GM19099 (cell line): ENCODE data around the gene ARRB1.

Experiments
- POLR2A ChIP-seq: IDR thresholded peaks from 3 replicates; pipeline ENCODE4 v1.6.1; 2011; ENCODE audit warnings: low read depth; ENCODE audit not compliant: insufficient read length; ENCODE audit errors: extremely low read depth

The ARRB1 gene

GRCh38 chr11:75262961-75263852, 88.3 kb downstream of the ARRB1 start:
- no peak for TF ChIP-seq POLR2A

GRCh38 chr11:75262436-75262835, 89.0 kb downstream of the ARRB1 start:
- no peak for TF ChIP-seq POLR2A

GRCh38 chr11:75261902-75262361, 89.5 kb downstream of the ARRB1 start:
- TF ChIP-seq POLR2A: no peak

DNA sequence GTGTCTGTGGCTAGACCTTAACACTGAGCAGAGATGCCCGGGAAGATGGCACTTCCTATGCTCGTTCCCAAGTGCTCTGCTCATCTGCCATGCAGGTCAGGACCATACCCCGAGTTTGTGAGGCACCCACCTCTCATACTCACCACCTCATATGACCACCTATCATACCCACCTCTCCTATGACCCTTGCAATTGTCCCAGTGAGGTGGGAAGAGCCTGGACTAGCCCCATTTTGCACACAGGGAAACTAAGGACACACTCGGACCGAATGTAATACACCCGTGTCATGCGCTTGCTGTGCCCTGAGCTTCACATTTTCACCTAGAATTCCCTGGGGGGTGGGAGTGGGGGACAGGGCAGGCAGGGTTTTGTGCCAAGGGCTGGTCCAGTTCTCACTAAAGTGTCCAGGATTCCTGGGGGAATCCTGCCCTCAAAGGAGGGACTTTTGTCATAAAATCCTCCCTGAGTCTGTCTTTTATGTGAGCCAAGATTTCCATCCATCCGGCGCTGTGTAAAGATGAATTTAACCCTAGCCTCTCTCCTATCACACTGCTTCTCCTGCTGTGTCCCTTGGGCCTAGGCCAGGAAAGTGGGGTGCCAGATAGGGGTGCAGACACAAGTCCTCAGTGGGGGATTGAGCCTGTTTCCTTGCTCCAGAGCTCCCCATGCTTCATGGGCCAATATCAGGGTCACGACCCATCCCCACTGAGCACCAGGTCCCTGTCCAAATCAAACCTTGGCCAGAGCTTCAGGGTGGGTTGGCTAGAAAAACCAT, 90.9 kb downstream of the ARRB1 start:
- no peak for TF ChIP-seq POLR2A

- TF ChIP-seq POLR2A: no peak
Observed at GRCh38 chr11:75254326-75254725, 97.1 kb downstream of the ARRB1 start.

GRCh38 chr11:75249704-75250103, 101.8 kb downstream of the ARRB1 start:
- TF ChIP-seq POLR2A: no peak

DNA sequence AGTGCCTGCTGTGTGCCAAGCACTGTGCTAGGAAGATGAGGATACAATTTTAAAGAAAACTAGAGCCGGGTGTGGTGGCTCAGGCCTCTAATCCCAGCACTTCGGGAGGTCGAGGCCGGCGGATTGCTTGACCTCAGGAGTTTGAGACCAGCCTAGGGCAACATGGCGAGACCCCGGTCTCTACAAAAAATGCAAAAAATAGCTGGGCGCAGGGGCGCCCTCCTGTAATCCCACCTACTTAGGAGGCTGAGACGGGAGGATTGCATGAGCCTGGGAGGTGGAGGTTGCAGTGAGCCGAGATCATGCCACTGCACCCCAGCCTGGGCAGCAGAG, 102.6 kb downstream of the ARRB1 start:
- no peak for TF ChIP-seq POLR2A

DNA sequence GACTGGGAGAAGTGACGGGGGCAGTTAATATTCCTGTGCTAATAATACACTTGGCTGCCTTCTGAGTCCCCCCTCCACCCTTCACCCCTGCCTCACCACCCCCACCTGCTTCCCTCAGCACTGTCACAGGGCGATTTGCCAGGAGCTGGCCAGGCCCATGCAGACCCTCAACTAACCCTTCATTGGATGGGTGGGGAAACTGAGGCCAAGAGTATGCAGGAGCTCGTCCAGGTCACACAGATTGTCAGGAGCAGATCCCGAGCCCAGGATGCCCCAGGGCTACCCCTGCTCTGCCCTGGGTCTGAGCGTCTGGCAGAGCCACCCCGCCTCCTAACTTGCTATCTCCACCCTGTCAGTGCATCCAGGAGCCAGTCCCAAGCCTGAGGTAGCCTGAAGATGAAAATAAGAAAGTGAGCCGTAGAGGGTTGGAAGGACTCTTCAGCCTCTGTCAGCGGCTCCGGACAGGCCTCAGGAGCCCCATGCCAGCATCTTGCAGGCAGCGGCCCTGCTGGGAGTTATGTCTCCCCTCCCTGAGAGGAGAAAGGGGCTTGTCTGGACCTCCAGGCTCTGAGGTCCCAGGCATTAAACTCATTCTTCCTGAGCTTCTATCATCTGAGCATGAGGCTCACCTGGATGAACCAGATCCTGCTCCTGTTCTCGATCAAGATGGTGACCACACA, 104.7 kb downstream of the ARRB1 start:
- no peak for TF ChIP-seq POLR2A

- no peak for TF ChIP-seq POLR2A
Observed at GRCh38 chr11:75246006-75246670, 105.3 kb downstream of the ARRB1 start.

DNA sequence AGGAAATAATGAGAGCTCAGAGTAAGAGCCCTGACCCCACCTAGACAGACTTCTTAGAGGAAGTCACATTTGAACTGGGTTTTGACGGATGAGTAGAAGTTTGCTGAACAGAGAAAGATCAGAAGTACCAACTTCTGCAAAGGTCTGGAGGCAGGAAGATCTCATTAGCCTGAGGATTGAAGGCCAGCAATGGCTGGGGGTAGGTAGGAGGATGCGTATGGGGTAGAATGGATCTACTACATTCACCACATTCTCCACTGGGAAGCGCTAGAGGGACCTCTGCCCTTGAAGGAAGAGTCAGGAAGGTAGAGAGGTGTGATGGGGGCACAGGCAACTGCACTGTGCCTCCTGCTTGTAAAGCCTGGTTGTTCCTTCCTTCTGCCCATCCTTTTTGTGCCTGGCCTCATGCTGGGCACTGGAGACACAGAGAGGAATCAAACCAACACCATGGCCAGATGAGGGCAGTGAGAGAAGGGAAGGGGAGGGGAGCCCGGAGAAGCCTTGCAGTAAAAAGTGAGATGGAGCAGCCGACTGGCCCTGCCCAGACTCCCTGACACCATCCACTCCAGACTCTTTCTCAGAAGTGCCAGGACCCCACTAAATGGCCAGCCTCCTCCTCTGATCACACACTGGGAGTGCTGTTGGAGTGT, 106.0 kb downstream of the ARRB1 start:
- TF ChIP-seq POLR2A: no peak

- no peak for TF ChIP-seq POLR2A
Observed at GRCh38 chr11:75244052-75244814, 107.2 kb downstream of the ARRB1 start.

- no peak for TF ChIP-seq POLR2A
Observed at GRCh38 chr11:75242722-75243600, 108.5 kb downstream of the ARRB1 start.
